GM12865 (cell line): ENCODE results near the gene MYBPHL.

Experiments
- DNase-seq: peaks from one replicate; pipeline ENCODE4 v3.0.0; 2010; ENCODE audit warnings: low read depth
- H3K4me3 ChIP-seq: 2 replicates; pipeline ENCODE4 v1.5.1; 2011; ENCODE audit warnings: mild to moderate bottlenecking, low read depth, low read length, control low read depth
- CTCF ChIP-seq: IDR thresholded peaks from 2 replicates; pipeline ENCODE4 v1.5.1; 2011; ENCODE audit warnings: low read length, control low read depth, low read depth, inconsistent platforms; ENCODE audit not compliant: insufficient read depth; ENCODE audit errors: missing control alignments

Gene MYBPHL

GRCh38 chr1:109254621-109255096 is 52.2 kb downstream of the MYBPHL start:
- H3K4me3 ChIP-seq, result no peak overlapping the region
- DNase-seq, result no peak
- TF ChIP-seq CTCF, result no peak

DNA sequence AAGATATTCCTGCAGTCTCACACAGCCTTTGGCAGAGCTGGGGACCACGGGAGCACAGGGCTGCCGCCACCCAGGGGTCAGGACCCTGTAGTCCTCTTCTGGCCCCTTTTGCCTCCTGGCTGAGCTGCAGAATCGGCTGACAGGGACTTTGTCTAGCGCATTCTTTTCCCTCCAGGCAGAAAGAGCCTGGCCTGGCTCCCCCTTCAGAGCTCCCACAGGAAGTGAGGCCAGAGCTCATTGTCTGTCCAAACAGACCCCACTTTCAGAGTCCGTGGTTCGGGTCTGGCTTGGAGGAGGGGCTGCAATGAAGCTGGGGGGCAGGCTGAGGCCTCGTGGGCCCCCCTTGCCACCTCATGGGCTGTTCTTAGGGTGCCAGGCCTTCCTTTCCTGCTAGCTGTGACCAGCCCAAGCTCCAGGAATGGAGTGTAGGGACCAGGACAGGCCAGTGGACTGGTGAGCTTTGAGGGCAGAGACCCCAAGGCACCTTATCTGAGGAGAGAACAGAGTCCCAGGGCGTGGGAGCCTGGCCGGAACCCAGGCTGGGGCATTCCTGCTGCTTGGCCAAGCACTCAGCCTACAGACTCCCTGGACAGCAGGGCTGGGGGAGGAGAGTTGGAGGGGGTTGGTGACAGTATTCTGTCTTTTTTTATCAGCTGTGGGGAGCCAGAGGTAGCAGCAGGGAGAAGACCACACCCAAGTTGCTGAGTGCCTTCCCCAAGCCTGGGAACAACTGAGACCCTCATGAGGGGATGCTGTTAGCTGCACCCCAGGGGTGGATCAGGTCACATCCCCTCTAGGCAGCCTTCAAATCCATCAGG is 52.8 kb downstream of the MYBPHL start:
- DNase-seq, result no peak
- TF ChIP-seq CTCF, result no peak
- H3K4me3 ChIP-seq, result no peak overlapping the region

- H3K4me3 ChIP-seq, result no peak overlapping the region
- no peak for DNase-seq
Measured at GRCh38 chr1:109252893-109253802, 53.7 kb downstream of the MYBPHL start.

GRCh38 chr1:109252167-109252892 is 54.5 kb downstream of the MYBPHL start:
- no peak for TF ChIP-seq CTCF
- H3K4me3 ChIP-seq, result no peak overlapping the region
- no peak for DNase-seq

More at GRCh38 chr1:109252893-109253802, 53.7 kb downstream of the MYBPHL start:
- no peak for TF ChIP-seq CTCF

- DNase-seq, result no peak
- no peak overlapping the region for H3K4me3 ChIP-seq
- TF ChIP-seq CTCF, result no peak
Measured at GRCh38 chr1:109251277-109252166, 55.3 kb downstream of the MYBPHL start.
